Esophagus muscularis mucosa (tissue), 4 donors: ENCODE results near the gene RFX7.

Source experiments
- CTCF ChIP-seq, 3 experiments: fragments of 200-600 bp in 2 of 3; fragments of 450-650 bp in 1 of 3; sonication (generic) in 2 of 3; IDR thresholded peaks; one replicate each; pipeline ENCODE4 v1.5.1; 2017 to 2019; ENCODE audit warnings: antibody characterized with exemption in 3 of 3, mild to moderate bottlenecking in 2 of 3, moderate library complexity in 1 of 3
- EP300 ChIP-seq: sonication (generic); formaldehyde crosslinking; IDR thresholded peaks from one replicate; pipeline ENCODE4 v1.6.1; 2017; ENCODE audit warnings: antibody characterized with exemption
- POLR2A ChIP-seq: fragments of 450-650 bp; IDR thresholded peaks from one replicate; pipeline ENCODE4 v1.6.1; 2017; ENCODE audit warnings: antibody characterized with exemption, moderate library complexity, mild to moderate bottlenecking, low read depth
- POLR2AphosphoS5 ChIP-seq, 2 donors: sonication (generic); formaldehyde crosslinking; IDR thresholded peaks; one replicate each; pipeline ENCODE4 v1.6.1; 2017; ENCODE audit warnings: antibody characterized with exemption in 2 of 2

GRCh38 chr15:56228854-56229253 lies 14.8 kb downstream of the RFX7 start:
- no peak for TF ChIP-seq EP300
- no peak for TF ChIP-seq CTCF (IDR thresholded peaks at IDR 0.05)
- no peak for TF ChIP-seq POLR2A
- no peak for TF ChIP-seq POLR2AphosphoS5 (IDR thresholded peaks at IDR 0.05)
